ENCODE data around the gene NADK.
"Not testable (repeated sequence)": the region's sequence is repeated elsewhere in the genome, so short reads cannot be mapped to it uniquely, and the experiment has no call there.

DNA sequence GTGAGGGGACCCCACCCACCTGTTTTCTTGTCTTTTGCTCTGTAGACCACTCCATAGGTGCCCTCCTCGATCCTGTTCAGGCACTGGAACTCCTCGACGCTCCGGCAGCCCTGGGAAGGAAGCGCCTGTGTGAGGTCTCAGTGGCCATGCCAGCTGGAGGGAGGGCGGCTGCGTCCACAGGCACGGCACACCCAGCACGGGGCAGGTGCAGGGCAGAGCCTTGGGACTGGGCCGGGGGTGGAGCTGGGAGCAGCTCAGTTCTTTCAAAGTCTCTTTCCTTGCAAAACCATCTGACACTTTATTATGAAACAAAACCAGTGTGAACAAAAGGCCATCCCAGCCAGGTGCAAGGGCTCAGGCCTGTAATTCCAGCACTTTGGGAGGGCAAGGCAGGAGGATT lies 72.6 kb downstream of the NADK start:
- TF ChIP-seq, protein P1, sequence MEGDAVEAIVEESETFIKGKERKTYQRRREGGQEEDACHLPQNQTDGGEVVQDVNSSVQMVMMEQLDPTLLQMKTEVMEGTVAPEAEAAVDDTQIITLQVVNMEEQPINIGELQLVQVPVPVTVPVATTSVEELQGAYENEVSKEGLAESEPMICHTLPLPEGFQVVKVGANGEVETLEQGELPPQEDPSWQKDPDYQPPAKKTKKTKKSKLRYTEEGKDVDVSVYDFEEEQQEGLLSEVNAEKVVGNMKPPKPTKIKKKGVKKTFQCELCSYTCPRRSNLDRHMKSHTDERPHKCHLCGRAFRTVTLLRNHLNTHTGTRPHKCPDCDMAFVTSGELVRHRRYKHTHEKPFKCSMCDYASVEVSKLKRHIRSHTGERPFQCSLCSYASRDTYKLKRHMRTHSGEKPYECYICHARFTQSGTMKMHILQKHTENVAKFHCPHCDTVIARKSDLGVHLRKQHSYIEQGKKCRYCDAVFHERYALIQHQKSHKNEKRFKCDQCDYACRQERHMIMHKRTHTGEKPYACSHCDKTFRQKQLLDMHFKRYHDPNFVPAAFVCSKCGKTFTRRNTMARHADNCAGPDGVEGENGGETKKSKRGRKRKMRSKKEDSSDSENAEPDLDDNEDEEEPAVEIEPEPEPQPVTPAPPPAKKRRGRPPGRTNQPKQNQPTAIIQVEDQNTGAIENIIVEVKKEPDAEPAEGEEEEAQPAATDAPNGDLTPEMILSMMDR (optimal IDR thresholded peaks at IDR 0.05 in 1 of 3, IDR thresholded peaks at IDR 0.05 in 1 of 3, conservative IDR thresholded peaks at IDR 0.05 in 1 of 3; ENCODE audit: extremely low read depth in 1 of 3, insufficient read depth in 2 of 3, low read length in 3 of 3): not testable (repeated sequence)
- not testable (repeated sequence) for TF ChIP-seq EZH2 (IDR thresholded peaks at IDR 0.05; ENCODE audit: low read length)
